Cardiac septum (tissue), 1 donor: ENCODE results near the gene ST6GALNAC3. TPM values are rescaled to one million over a fixed set of nuclear protein-coding genes. Genes with fewer than 3 reads are reported as not detected.
"Not testable (repeated sequence)": the region's sequence is repeated elsewhere in the genome, so short reads cannot be mapped to it uniquely, and the experiment has no call there.

Experiments used
- DNase-seq: peaks from one replicate; pipeline ENCODE4 v3.0.0-alpha.2; 2020; ENCODE audit warnings: low spot score
- intact Hi-C: fragments of 100-400 bp; cut with DNase I; formaldehyde crosslinking; loops from one replicate; pipeline ENCODE4 v1.14.0; 2022
- total RNA-seq: library from RNA; stranded (reverse); fragmentation: NEBNext Ultra II Directional; extraction: Animal tissue kit (Norgen Biotek cat#: 25700); gene quantifications from one replicate; pipeline ENCODE4 v1.2.1, GENCODE V29; 2021
- donor health status: DM: no; HTN: no; CAD: no.

Gene ST6GALNAC3
- total RNA-seq, 1 donor from 2014 or later = 4.1 TPM

DNA sequence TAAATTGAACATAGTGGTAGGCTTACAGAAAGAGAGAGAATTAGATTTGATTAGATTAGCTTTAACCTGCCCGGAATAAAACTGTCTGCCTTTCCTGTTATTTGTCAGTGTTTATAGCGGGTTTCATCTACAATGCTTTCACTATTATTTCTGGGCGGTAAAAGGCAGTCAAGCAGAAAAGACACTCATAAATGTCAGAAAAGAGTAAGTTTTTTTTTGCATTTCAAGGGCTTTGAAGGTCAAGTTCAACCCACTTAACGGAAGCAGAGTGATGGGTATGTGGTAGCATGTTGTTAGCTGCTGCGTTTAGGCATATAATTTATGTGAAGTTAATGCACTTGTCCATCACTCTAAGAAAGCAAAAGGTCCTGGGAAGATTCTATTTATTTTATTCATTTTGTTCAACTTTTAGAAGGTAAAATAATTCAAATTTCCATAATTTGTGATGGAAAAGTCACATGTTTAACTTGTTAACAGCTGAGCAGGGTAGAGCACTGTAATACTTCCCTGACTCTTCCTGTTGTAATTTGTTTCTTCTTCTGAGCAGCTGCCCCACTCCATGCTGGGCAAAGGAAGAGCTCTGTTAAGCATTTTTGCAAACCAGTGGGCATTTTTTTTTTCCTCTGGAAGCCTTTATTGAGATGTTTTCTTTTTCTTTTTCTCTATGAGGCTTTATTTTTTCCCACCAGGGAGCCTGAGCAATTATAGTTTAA lies 220.1 kb downstream of the ST6GALNAC3 start:
- intact Hi-C loops = no loop called here
- DNase-seq = no peak

DNA sequence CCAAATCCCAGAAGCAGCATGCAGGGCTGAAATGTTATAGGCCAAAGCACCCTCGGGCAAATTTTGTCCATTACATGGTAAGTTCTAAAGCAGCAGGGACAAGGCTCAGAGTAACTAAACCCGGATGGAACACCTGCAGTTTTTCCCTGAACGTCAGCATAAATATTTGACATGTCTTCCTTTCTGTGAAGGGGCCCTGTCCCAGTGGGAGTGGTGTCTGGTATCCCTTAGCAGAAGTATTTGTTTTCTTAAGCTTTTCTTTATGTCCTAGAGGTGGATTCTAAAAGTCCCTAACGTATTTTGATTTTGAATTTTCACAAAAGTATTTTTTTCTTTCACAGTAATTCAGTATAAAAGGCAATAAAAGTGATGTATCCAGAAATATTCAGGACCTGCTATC lies 223.9 kb downstream of the ST6GALNAC3 start:
- intact Hi-C loops = no loop called here

GRCh38 chr1:76299036-76299435 lies 224.5 kb downstream of the ST6GALNAC3 start:
- no peak for DNase-seq
- intact Hi-C loops = no loop called here

More for the DNA sequence above, 223.9 kb downstream of the ST6GALNAC3 start:
- no peak for DNase-seq

DNA sequence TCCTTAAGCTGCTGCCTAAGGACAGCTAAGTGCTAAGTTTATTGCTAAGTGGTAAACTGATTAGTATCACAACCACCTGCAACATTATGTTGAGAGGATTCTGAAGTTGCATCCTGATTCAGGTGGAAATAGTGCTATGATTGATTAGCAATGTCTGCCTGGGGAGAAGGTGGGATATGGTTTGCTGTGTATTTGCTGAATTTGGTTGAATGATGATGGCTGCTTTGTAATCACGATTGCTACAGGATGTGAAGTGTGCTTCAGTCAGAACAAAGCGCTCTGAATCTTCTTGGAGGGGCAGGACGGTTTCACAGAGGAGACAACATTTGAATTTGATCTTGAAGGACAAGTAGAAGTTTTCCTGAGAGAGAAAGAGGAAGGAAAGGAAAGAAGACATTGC lies 226.0 kb downstream of the ST6GALNAC3 start:
- intact Hi-C loops = no loop called here
- no peak for DNase-seq

DNA sequence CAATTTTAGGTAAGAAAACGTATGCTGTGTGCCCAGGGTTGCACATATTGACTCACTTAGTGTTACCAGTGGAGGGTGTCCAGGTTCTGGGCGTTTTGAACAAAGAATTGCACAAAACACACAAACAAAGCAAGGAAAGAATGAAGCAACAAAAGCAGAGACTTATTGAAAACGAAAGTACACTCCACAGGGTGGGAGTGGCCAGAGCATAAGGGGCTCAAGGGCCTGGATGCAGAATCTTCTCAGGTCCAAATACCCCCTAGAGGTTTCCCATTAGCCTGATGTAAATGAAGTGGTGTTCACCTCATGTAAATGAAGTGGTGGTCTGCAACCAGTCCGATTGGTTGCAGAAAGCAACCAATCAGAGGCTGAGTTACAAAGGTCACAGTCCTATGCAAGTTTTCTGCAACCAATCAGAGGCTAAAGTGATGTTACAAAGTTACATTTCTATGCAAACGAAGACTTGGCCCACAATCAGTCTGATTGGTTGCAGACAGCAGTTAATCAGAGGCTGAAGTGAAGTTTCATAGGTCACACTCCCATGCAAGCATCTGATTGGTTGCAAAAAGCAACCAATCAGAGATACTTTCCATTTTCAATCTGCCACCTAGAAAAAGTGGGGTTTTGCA lies 228.3 kb downstream of the ST6GALNAC3 start:
- DNase-seq = no peak
- intact Hi-C loops = no loop called here

- intact Hi-C loops = no loop called here
- no peak for DNase-seq
Measured at GRCh38 chr1:76303340-76303717, 228.8 kb downstream of the ST6GALNAC3 start.

DNA sequence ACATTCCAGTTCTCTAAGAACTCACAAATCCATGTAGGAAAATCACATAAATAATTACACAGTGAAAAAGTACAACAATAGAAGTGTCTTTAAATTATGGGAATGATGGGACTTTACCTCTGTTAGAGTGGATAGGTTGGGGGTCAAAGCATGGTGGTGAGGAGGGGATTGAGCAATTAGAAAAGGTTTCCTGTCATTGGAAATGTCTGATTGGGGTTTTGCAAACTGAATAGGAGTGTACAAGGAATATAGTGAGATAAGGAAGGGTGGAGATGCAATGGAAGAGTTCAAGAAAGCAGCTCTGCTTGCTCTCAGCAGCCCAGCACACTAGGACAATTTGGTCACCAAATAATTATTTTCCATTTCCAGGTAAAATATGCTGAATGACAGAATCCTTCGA lies 238.8 kb downstream of the ST6GALNAC3 start:
- no peak for DNase-seq
- intact Hi-C loops = no loop called here

DNA sequence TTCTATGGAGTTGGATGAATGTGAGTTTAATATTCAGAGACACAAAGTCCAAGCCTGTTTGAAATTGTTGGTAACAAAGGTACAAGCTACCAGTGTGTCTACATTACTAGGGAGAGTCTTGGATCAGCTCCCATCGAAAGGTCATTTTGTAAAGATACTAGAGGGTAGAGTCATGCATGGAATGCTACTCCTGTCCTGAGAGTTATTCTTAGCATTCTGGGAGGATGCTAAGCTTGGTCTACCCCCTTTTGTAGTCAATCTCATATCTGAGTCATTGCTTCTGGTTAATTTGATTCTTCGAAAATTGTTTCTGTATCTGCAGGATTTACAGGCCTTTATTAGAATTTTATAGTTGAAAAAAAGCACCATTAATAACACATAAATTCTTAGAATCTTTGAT lies 240.2 kb downstream of the ST6GALNAC3 start:
- no peak for DNase-seq
- intact Hi-C loops = no loop called here

DNA sequence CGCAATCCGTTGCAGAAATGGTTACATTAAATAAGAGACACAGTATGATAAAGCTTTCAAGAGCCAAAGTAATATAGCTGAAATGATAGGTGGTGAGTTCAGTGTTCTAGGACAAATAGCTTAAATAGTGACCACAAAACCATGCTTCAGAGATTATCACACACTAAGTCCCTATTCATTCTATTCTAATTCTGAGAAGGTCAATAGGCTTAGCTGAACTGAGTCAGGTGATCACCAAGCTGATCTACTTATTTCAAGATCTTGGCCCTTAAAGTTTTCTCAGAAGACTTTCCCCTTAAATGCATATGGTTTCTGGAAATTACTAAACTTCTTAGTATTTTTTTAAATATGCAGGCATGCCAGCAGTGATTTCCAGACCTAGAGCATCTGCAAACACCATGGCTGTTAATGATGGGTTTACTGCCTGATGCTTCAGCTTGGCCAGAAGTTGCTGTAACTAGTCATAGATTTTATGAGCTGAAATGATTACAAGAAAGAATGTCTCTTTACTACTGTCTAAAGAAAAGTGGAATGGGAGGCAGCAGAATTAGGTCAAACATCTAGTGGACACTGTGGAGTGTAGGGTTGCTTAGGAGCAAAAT lies 242.9 kb downstream of the ST6GALNAC3 start:
- intact Hi-C loops = no loop called here

DNA sequence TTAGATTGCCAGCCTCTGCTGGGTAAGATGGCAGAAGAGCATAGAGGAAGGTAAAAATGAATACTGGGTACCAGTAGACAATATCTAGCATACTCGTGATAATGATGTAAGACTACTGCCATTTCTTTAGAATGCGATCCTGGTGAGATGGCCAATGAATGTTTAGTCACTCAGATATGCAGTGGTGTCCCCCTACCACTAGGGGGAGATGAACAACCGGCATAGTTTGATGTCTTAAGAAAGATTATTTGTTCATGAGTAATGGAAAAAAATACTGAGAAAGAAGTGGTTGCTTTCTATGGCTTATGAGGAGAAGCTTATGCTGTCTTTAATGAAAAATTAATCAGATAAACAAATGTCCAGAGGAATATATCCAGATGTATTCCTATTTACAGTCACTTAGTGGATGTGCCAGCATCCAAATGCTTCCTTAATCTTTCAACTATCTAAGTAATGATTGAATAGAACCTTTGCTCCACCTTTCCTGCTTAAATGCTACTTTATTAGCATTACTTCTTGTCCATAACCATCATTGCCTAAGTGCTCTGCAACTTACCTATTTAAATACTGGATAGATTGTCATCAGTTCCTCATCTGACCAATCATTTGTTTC lies 256.6 kb downstream of the ST6GALNAC3 start:
- no peak for DNase-seq
- intact Hi-C loops = loop anchor here (10.0 kb wide), 1 partner anchor 794 kb away; no protein-coding TSS in a partner anchor

More for the DNA sequence above, 242.9 kb downstream of the ST6GALNAC3 start:
- no peak for DNase-seq

- no peak for DNase-seq
- intact Hi-C loops = loop anchor here (10.0 kb wide), 1 partner anchor 789 kb away; no protein-coding TSS in a partner anchor
Measured at GRCh38 chr1:76335882-76336281, 261.3 kb downstream of the ST6GALNAC3 start.

GRCh38 chr1:76336931-76337371 lies 262.4 kb downstream of the ST6GALNAC3 start:
- DNase-seq = no peak
- intact Hi-C loops = loop anchor here (10.0 kb wide), 1 partner anchor 788 kb away; no protein-coding TSS in a partner anchor

DNA sequence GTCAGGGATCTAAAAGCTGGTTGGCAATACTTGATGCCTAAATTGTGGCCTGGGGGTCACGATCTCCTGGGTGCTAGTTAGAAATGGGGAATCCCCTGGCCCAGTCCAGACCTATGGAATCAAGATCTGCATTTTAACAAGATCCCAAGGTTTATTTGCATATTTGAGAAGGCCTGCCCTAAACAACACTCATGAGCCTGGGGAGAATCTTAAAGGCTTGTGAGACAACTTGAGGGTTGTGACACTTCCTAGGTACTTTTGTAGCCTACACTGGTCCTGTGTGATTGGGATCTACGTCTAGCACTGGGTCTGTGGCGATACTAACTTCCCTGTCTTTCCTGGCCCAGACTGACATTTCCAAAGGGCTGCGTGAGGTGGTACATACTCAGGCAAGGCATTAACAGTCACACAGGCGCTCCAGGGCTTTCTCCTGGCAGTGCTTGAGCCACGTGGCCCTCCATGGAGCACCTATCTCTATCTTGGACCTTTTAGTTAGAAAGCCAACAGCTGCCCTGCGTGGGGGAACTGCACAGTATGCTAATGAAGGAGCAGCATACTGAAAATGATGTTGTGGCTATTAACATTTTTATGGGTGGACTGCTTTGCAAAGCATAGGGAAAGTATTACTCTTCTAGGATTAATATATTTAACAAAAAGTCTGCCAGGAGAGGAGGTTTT lies 263.1 kb downstream of the ST6GALNAC3 start:
- intact Hi-C loops = loop anchor here (10.0 kb wide), 1 partner anchor 787 kb away; no protein-coding TSS in a partner anchor
- DNase-seq = no peak

DNA sequence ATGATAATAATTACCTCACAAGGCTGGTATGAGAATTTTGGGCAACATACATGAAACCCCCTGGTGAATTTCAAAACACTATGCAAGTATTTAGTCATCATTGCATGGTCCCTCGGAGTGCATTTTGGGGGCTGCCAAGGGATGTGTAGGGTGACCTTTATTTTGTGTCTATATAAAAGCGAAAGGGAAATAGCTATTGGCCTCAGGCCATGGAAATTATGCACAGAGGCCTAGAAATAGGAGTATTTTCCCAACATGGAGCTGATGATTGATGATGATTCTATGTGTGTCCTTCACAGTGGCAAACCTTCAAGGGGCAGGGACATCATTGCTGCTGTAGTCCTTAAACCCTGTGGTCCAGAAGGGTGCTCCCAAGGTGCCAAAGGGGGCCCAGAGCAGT lies 265.5 kb downstream of the ST6GALNAC3 start:
- intact Hi-C loops = no loop called here
- DNase-seq = no peak

GRCh38 chr1:76341816-76342215 lies 267.3 kb downstream of the ST6GALNAC3 start:
- DNase-seq, intact Hi-C loops: not testable (repeated sequence)

GRCh38 chr1:76343356-76343755 lies 268.8 kb downstream of the ST6GALNAC3 start:
- intact Hi-C loops = no loop called here
- no peak for DNase-seq

DNA sequence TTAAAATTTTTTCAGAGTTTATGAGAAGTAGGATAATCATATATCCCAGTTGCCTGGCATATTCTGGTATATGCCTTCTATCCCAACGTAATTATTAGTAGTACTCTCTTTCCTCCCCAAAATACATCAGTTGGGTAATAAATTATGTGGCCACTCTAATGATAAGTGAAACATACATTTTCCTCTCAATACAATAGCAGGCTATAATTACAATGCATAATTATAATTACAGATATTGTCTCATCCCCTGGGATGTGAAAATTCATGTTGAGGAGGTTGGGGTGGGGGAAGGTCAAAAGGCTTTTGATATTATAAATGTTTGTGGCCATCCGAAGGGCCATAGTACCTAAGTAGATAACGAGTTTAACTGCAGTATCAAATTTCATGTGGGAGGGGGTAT lies 277.1 kb downstream of the ST6GALNAC3 start:
- intact Hi-C loops = no loop called here
- no peak for DNase-seq

- intact Hi-C loops = no loop called here
- no peak for DNase-seq
Measured at GRCh38 chr1:76352741-76353435, 278.3 kb downstream of the ST6GALNAC3 start.

DNA sequence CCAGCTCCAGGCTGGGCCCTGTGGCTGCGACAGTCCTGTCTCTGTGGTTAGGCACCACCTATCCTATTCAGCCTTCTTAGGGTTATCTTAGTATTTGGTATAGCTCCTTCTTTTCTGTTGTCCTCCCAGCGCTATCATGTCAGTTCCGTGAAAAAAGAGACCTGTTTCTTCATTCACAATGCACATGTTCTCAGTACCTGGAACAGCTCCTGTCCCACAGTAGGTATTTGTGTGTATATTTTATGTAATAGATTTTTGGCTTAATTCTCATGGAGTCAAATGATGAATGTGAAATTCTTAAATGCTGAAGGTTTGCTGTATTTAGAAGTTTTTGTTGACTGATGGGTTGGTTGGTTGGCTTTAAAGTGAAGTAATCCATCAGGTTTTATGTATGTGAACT lies 279.7 kb downstream of the ST6GALNAC3 start:
- no peak for DNase-seq
- intact Hi-C loops = no loop called here
